ENCODE measurements around the gene SAMD1. TPM values are rescaled to one million over a fixed set of nuclear protein-coding genes. Genes with fewer than 3 reads are reported as not detected.

Gene SAMD1
- total and polyA plus RNA-seq, 2 experiments from 2014 or later = 32.2 to 69.0 TPM

DNA sequence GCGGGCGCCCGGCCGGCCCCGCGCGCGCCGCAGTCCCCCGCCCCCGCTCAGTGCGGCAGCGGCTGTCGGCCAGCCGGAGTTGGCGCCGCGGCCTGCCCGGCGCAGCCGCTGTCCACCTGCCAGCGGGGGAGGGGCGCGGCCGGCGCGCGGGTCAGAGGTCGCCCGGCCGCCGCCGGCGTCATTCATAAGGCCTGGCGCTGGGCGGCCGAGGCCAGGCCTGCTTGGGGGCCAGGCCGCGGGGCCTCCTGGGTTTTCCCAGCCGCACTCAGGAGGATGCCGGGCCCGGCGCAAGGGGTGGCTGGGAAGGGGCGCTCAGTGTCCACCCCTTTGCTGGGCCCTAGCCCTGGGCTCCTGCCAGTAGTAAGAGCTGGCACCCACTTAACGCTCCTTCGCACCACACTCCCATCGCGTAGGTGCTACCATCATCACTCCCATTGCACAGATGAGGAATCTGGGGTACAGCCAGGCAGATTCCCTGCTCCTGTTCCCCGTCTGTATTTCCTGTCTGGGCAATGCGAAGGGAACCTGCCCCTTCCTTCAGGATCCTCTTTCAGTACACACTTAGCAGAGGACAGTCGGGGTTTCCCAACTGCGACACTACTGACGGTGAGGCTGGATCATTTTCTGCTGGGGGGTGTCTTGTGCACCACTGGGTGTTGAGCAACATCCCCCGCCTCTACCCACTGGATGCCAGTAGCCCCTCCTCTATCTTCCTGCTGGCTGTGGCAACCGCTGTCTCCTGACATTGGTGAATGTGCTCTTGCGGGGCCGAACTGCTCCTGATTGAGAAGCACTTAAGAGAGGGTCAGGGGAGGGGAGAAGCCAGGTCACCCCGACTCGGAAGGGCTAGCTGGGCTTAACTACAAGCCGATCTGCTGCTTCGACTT is 27.9 kb upstream of the SAMD1 start:
- no peaks in the 10 kb centered on the region for H3K27me3 ChIP-seq (ENCODE audit: insufficient read depth)
- no peaks in the 10 kb centered on the region; the same call in 1 of the 2 replicates for H3K36me3 ChIP-seq (ENCODE audit: insufficient read depth)
- DNase-seq (ENCODE audit: low spot score) (peak; percentile 37), ATAC-seq (peak; percentile 17)
- Mint-ChIP-seq H3K4me1 (peaks cover 27% of the 10 kb centered on the region), H3K9me3 (no peaks in the 10 kb centered on the region; the same call in 2 of the 3 replicates), H3K27ac (peak overlapping the region; percentile 84), H3K27me3 (ENCODE audit: insufficient read depth, low read depth, poor library complexity) (peaks cover 17% of the 10 kb centered on the region), H3K4me3 (peak overlapping the region; percentile 84), H3K36me3 (ENCODE audit: low read depth) (peaks cover 25% of the 10 kb centered on the region)
- H2AFZ ChIP-seq = 0 out of 2 replicates have a peak overlapping the region, but pooled peaks have one; percentile 72
- H3F3A ChIP-seq (replicated peaks; ENCODE audit: low read depth) = peaks cover 23% of the 10 kb centered on the region
- TF ChIP-seq EZH2phosphoT487 (IDR thresholded peaks at IDR 0.05; ENCODE audit: unreplicated experiment) = no peak
- TF ChIP-seq CREB1 (CRISPR knock-in tag; IDR thresholded peaks at IDR 0.05; ENCODE audit: low read depth) = no peak
- TF ChIP-seq, protein P1, sequence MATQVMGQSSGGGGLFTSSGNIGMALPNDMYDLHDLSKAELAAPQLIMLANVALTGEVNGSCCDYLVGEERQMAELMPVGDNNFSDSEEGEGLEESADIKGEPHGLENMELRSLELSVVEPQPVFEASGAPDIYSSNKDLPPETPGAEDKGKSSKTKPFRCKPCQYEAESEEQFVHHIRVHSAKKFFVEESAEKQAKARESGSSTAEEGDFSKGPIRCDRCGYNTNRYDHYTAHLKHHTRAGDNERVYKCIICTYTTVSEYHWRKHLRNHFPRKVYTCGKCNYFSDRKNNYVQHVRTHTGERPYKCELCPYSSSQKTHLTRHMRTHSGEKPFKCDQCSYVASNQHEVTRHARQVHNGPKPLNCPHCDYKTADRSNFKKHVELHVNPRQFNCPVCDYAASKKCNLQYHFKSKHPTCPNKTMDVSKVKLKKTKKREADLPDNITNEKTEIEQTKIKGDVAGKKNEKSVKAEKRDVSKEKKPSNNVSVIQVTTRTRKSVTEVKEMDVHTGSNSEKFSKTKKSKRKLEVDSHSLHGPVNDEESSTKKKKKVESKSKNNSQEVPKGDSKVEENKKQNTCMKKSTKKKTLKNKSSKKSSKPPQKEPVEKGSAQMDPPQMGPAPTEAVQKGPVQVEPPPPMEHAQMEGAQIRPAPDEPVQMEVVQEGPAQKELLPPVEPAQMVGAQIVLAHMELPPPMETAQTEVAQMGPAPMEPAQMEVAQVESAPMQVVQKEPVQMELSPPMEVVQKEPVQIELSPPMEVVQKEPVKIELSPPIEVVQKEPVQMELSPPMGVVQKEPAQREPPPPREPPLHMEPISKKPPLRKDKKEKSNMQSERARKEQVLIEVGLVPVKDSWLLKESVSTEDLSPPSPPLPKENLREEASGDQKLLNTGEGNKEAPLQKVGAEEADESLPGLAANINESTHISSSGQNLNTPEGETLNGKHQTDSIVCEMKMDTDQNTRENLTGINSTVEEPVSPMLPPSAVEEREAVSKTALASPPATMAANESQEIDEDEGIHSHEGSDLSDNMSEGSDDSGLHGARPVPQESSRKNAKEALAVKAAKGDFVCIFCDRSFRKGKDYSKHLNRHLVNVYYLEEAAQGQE (IDR thresholded peaks at IDR 0.05; ENCODE audit: unreplicated experiment) = no peak
- TF ChIP-seq JUNB (IDR thresholded peaks at IDR 0.05; ENCODE audit: unreplicated experiment) = no peak
- no peak for TF ChIP-seq STAT1 (IDR thresholded peaks at IDR 0.05; ENCODE audit: unreplicated experiment)
- TF ChIP-seq, protein P2, sequence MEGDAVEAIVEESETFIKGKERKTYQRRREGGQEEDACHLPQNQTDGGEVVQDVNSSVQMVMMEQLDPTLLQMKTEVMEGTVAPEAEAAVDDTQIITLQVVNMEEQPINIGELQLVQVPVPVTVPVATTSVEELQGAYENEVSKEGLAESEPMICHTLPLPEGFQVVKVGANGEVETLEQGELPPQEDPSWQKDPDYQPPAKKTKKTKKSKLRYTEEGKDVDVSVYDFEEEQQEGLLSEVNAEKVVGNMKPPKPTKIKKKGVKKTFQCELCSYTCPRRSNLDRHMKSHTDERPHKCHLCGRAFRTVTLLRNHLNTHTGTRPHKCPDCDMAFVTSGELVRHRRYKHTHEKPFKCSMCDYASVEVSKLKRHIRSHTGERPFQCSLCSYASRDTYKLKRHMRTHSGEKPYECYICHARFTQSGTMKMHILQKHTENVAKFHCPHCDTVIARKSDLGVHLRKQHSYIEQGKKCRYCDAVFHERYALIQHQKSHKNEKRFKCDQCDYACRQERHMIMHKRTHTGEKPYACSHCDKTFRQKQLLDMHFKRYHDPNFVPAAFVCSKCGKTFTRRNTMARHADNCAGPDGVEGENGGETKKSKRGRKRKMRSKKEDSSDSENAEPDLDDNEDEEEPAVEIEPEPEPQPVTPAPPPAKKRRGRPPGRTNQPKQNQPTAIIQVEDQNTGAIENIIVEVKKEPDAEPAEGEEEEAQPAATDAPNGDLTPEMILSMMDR (conservative IDR thresholded peaks at IDR 0.05; ENCODE audit: low read depth in 2 of 2) = no peak
- TF ChIP-seq POLR2AphosphoS5 (IDR thresholded peaks at IDR 0.05; ENCODE audit: low read depth) = no peak
- TF ChIP-seq NANOG (IDR thresholded peaks at IDR 0.05; ENCODE audit: borderline replicate concordance) = no peak
- TF ChIP-seq, protein P3, sequence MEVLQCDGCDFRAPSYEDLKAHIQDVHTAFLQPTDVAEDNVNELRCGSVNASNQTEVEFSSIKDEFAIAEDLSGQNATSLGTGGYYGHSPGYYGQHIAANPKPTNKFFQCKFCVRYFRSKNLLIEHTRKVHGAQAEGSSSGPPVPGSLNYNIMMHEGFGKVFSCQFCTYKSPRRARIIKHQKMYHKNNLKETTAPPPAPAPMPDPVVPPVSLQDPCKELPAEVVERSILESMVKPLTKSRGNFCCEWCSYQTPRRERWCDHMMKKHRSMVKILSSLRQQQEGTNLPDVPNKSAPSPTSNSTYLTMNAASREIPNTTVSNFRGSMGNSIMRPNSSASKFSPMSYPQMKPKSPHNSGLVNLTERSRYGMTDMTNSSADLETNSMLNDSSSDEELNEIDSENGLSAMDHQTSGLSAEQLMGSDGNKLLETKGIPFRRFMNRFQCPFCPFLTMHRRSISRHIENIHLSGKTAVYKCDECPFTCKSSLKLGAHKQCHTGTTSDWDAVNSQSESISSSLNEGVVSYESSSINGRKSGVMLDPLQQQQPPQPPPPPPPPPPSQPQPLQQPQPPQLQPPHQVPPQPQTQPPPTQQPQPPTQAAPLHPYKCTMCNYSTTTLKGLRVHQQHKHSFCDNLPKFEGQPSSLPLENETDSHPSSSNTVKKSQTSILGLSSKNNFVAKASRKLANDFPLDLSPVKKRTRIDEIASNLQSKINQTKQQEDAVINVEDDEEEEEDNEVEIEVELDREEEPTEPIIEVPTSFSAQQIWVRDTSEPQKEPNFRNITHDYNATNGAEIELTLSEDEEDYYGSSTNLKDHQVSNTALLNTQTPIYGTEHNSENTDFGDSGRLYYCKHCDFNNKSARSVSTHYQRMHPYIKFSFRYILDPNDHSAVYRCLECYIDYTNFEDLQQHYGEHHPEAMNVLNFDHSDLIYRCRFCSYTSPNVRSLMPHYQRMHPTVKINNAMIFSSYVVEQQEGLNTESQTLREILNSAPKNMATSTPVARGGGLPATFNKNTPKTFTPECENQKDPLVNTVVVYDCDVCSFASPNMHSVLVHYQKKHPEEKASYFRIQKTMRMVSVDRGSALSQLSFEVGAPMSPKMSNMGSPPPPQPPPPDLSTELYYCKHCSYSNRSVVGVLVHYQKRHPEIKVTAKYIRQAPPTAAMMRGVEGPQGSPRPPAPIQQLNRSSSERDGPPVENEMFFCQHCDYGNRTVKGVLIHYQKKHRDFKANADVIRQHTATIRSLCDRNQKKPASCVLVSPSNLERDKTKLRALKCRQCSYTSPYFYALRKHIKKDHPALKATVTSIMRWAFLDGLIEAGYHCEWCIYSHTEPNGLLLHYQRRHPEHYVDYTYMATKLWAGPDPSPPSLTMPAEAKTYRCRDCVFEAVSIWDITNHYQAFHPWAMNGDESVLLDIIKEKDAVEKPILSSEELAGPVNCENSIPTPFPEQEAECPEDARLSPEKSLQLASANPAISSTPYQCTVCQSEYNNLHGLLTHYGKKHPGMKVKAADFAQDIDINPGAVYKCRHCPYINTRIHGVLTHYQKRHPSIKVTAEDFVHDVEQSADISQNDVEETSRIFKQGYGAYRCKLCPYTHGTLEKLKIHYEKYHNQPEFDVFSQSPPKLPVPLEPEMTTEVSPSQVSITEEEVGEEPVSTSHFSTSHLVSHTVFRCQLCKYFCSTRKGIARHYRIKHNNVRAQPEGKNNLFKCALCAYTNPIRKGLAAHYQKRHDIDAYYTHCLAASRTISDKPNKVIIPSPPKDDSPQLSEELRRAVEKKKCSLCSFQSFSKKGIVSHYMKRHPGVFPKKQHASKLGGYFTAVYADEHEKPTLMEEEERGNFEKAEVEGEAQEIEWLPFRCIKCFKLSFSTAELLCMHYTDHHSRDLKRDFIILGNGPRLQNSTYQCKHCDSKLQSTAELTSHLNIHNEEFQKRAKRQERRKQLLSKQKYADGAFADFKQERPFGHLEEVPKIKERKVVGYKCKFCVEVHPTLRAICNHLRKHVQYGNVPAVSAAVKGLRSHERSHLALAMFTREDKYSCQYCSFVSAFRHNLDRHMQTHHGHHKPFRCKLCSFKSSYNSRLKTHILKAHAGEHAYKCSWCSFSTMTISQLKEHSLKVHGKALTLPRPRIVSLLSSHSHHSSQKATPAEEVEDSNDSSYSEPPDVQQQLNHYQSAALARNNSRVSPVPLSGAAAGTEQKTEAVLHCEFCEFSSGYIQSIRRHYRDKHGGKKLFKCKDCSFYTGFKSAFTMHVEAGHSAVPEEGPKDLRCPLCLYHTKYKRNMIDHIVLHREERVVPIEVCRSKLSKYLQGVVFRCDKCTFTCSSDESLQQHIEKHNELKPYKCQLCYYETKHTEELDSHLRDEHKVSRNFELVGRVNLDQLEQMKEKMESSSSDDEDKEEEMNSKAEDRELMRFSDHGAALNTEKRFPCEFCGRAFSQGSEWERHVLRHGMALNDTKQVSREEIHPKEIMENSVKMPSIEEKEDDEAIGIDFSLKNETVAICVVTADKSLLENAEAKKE (CRISPR knock-in tag; IDR thresholded peaks at IDR 0.05) = no peak
- H3K4me3 ChIP-seq = peak overlapping the region; percentile 71
- H3K4me2 ChIP-seq = peak overlapping the region; percentile 86
- peak overlapping the region; percentile 88 for H3K27ac ChIP-seq (ENCODE audit: low read depth)
- H3K4me1 ChIP-seq (ENCODE audit: insufficient read depth) = peaks cover 30% of the 10 kb centered on the region
- H3K79me2 ChIP-seq (replicated peaks; ENCODE audit: insufficient read depth) = peaks cover 17% of the 10 kb centered on the region
- peaks cover 14% of the 10 kb centered on the region for H4K20me1 ChIP-seq (replicated peaks; ENCODE audit: insufficient read depth)
- H3K9me2 ChIP-seq (ENCODE audit: insufficient read depth) = no peaks in the 10 kb centered on the region
